Neural progenitor cell (in vitro differentiated cells): ENCODE results near the gene MRM2. TPM values are rescaled to one million over a fixed set of nuclear protein-coding genes. Genes with fewer than 3 reads are reported as not detected.
A peak's percentile ranks its signal among the peaks of the same experiment; 100 is the strongest.

Experiments used
- DNase-seq: peaks from one replicate; pipeline ENCODE4 v3.0.0-alpha.2; 2016; ENCODE audit warnings: low spot score
- H2AFZ ChIP-seq: fragments of 200-600 bp; sonication (generic); replicated peaks from 2 replicates; pipeline ENCODE4 v1.6.1; 2016; ENCODE audit warnings: antibody characterized with exemption
- H3F3A ChIP-seq: fragments of 200-600 bp; sonication (generic); 2 replicates; pipeline ENCODE4 v1.6.1; 2016; ENCODE audit warnings: antibody characterized with exemption, low read depth
- H3K27ac ChIP-seq: fragments of 200-600 bp; sonication (generic); 2 replicates; pipeline ENCODE4 v1.5.1; 2016; ENCODE audit warnings: mild to moderate bottlenecking
- H3K27me3 ChIP-seq: fragments of 200-600 bp; sonication (generic); 2 replicates; pipeline ENCODE4 v1.6.1; 2016; ENCODE audit warnings: mild to moderate bottlenecking, moderate library complexity
- H3K36me3 ChIP-seq: fragments of 200-600 bp; sonication (generic); 2 replicates; pipeline ENCODE4 v1.5.1; 2016
- H3K4me1 ChIP-seq: fragments of 200-600 bp; sonication (generic); 2 replicates; pipeline ENCODE4 v1.6.1; 2016; ENCODE audit warnings: mixed run types
- H3K4me2 ChIP-seq: fragments of 200-600 bp; sonication (generic); 2 replicates; pipeline ENCODE4 v1.6.1; 2016
- H3K4me3 ChIP-seq: fragments of 200-600 bp; sonication (generic); 2 replicates; pipeline ENCODE4 v1.5.1; 2016
- H3K79me2 ChIP-seq: fragments of 200-600 bp; sonication (generic); 2 replicates; pipeline ENCODE4 v1.6.1; 2016; ENCODE audit warnings: low read depth
- H3K9ac ChIP-seq: fragments of 200-600 bp; sonication (generic); 2 replicates; pipeline ENCODE4 v1.6.1; 2016
- H3K9me3 ChIP-seq: fragments of 200-600 bp; sonication (generic); 2 replicates; pipeline ENCODE4 v1.5.1; 2016; ENCODE audit warnings: low read depth
- H4K20me1 ChIP-seq: fragments of 200-600 bp; sonication (generic); 2 replicates; pipeline ENCODE4 v1.6.1; 2016; ENCODE audit warnings: low read depth
- H3K27ac Mint-ChIP-seq: 3 replicates; pipeline ENCODE4 v1.8.0; 2021; ENCODE audit warnings: mixed read lengths
- H3K27me3 Mint-ChIP-seq: 2 replicates; pipeline ENCODE4 v1.8.0; 2022; ENCODE audit warnings: low read depth, mild to moderate bottlenecking, inconsistent platforms, moderate library complexity, mixed read lengths; ENCODE audit not compliant: insufficient read depth
- H3K36me3 Mint-ChIP-seq: 3 replicates; pipeline ENCODE4 v1.8.0; 2021; ENCODE audit warnings: mixed read lengths
- H3K4me1 Mint-ChIP-seq: 3 replicates; pipeline ENCODE4 v1.8.0; 2021; ENCODE audit warnings: mixed read lengths
- H3K4me3 Mint-ChIP-seq: 3 replicates; pipeline ENCODE4 v1.8.0; 2021; ENCODE audit warnings: mild to moderate bottlenecking, moderate library complexity, mixed read lengths
- H3K9me3 Mint-ChIP-seq: 3 replicates; pipeline ENCODE4 v1.8.0; 2020; ENCODE audit warnings: mixed read lengths
- EZH2 ChIP-seq: fragments of 200-600 bp; sonication (generic); IDR thresholded peaks from 2 replicates; pipeline ENCODE4 v1.6.1; 2017; ENCODE audit warnings: antibody characterized with exemption, mild to moderate bottlenecking, moderate library complexity
- EZH2phosphoT487 ChIP-seq: fragments of 200-600 bp; sonication (generic); IDR thresholded peaks from 2 replicates; pipeline ENCODE4 v1.6.1; 2017; ENCODE audit warnings: antibody characterized with exemption
- total RNA-seq: library from RNA; depleted of rRNA; stranded (reverse); fragments of >200 nt; gene quantifications from 2 replicates; pipeline ENCODE4 v1.2.3, GENCODE V29; 2015; ENCODE audit warnings: low replicate concordance
- TF ChIP-seq, protein P1 (sequence below): fragments of 200-600 bp; sonication (generic); IDR thresholded peaks from 2 replicates; pipeline ENCODE4 v1.5.1; 2017; ENCODE audit warnings: antibody characterized with exemption, mild to moderate bottlenecking

MRM2 gene
- total RNA-seq, 1 donor from 2014 or later = 34.3 TPM

DNA sequence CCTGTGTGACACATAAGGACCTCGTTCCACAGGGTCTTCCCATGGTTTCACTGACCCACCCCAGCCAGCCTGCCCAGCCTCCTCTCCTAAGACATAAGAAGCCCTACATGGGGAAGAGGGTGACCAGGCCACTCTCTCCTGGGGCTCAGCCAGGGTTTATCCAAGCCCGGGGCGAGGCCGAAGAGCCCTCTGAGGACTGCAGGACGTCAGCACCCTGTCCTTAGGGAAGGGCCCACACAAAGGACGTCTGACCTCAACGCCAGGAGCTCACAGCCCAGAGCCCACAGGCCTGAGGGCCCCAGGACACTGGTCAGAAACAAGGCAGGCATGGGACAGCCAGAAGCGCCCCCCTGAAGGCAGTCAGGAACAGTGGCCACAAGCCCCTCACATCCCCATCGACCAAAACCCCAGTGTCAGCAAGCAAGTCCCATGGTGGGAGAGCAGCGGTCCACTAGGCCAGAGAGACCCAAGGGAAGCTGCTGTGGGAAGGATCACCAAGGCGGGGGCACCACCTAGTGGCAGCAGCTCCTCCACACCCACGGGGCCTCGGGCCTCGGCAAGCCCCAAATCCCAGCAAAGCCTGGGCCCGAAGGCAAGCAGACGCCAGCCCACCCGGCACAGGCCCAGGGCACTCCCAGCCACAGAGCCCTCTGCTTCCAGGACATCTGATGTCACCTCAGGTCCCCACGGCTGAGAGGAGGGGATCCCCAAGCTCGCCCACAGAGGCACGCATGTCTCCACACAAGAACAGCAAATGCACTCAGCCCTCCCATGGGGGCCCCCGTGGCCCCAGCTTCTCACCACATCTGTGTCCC is 32.7 kb downstream of the MRM2 start:
- H3K27me3 Mint-ChIP-seq = peaks cover 3% of the 10 kb centered on the region
- H3K4me1 Mint-ChIP-seq = peaks cover 2% of the 10 kb centered on the region
- no peak overlapping the region for H2AFZ ChIP-seq
- H3K27ac ChIP-seq = no peak overlapping the region
- H3K4me1 ChIP-seq = no peaks in the 10 kb centered on the region
- no peaks in the 10 kb centered on the region for H3K9me3 ChIP-seq
- H3K4me3 Mint-ChIP-seq = peak overlapping the region; percentile 64
- peaks cover 16% of the 10 kb centered on the region for H4K20me1 ChIP-seq
- no peaks in the 10 kb centered on the region for H3K79me2 ChIP-seq
- no peak overlapping the region for H3K9ac ChIP-seq
- no peaks in the 10 kb centered on the region for H3K36me3 ChIP-seq
- H3K9me3 Mint-ChIP-seq = no peaks in the 10 kb centered on the region
- no peaks in the 10 kb centered on the region for H3F3A ChIP-seq
- H3K4me2 ChIP-seq = no peak overlapping the region
- no peak for TF ChIP-seq EZH2
- TF ChIP-seq, protein P1, sequence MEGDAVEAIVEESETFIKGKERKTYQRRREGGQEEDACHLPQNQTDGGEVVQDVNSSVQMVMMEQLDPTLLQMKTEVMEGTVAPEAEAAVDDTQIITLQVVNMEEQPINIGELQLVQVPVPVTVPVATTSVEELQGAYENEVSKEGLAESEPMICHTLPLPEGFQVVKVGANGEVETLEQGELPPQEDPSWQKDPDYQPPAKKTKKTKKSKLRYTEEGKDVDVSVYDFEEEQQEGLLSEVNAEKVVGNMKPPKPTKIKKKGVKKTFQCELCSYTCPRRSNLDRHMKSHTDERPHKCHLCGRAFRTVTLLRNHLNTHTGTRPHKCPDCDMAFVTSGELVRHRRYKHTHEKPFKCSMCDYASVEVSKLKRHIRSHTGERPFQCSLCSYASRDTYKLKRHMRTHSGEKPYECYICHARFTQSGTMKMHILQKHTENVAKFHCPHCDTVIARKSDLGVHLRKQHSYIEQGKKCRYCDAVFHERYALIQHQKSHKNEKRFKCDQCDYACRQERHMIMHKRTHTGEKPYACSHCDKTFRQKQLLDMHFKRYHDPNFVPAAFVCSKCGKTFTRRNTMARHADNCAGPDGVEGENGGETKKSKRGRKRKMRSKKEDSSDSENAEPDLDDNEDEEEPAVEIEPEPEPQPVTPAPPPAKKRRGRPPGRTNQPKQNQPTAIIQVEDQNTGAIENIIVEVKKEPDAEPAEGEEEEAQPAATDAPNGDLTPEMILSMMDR = peak; percentile 76
- H3K36me3 Mint-ChIP-seq = peaks cover 27% of the 10 kb centered on the region
- DNase-seq = peak; percentile 86
- H3K27me3 ChIP-seq = no peaks in the 10 kb centered on the region
- H3K27ac Mint-ChIP-seq = no peak overlapping the region
- H3K4me3 ChIP-seq = no peak overlapping the region

DNA sequence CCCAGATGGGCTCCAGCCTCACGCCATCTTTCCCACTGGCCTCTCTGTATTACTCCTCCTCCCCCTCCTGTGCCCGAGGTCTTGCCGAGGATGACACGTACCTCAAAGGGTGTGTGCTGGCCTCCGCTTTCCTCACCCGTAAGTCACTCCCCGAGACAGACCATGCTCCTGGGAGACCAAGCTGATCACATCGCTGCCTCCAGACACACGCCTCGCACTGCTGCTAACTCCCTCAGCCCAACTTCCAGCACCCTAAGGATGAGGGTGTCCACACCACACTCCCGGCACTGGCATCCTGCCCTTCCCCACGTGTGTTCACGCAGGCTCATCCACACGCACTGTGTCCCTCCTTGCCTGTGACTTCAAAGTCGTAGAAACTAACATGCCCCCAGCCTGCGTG is 33.3 kb downstream of the MRM2 start:
- Mint-ChIP-seq H3K9me3 (no peaks in the 10 kb centered on the region), H3K27me3 (no peaks in the 10 kb centered on the region), H3K4me1 (peaks cover 9% of the 10 kb centered on the region), H3K4me3 (peak overlapping the region; percentile 64), H3K36me3 (peaks cover 22% of the 10 kb centered on the region), H3K27ac (no peak overlapping the region)
- no peak for DNase-seq
- Histone ChIP-seq H3K27ac (no peak overlapping the region), H3K4me1 (no peaks in the 10 kb centered on the region), H4K20me1 (peaks cover 23% of the 10 kb centered on the region), H3K9ac (no peak overlapping the region), H2AFZ (no peak overlapping the region), H3K79me2 (no peaks in the 10 kb centered on the region), H3K9me3 (no peaks in the 10 kb centered on the region), H3K4me3 (no peak overlapping the region), H3K27me3 (no peaks in the 10 kb centered on the region), H3K4me2 (no peak overlapping the region), H3F3A (no peaks in the 10 kb centered on the region), H3K36me3 (no peaks in the 10 kb centered on the region)
- TF ChIP-seq EZH2 (no peak), EZH2phosphoT487 (no peak)
- TF ChIP-seq, protein P1 = no peak

DNA sequence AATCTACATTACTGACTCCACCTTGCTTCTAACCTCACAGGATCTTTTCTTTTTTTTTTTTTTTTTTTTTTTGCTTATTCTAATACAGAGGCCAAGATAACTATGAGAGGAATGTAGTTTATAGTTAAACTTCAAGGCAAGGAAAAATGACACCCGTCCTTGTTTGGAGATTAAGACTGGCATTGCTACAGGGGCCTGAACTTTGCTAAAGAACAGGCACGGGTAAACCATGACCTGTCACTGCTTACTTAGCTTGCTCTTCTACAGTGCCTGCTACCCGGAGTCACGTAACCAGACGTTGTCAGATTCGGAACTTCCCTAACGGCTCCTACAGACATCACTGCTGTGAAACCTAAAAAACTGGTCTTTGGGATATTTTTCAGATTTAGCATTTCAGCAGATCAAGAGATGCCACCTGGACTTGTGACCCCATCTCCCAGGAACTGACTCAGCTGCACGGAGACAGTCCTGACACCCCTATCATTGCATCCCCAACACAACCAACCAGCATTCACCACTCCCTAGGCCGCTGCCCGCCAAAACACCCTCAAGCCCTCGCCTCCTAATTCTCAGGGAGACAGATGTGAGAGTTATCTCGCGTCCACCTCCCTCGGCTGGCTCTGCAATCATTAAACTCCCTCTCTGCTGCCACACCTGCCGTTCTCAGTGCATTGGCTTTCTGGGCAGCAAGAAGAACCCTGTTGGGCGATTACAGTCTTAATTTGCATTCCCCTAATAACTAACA is 36.8 kb downstream of the MRM2 start:
- Histone ChIP-seq H3K4me3 (no peak overlapping the region), H3K9ac (no peak overlapping the region), H3F3A (no peaks in the 10 kb centered on the region), H3K27ac (no peak overlapping the region), H3K4me2 (no peak overlapping the region), H3K79me2 (no peaks in the 10 kb centered on the region), H3K36me3 (no peaks in the 10 kb centered on the region), H3K9me3 (no peaks in the 10 kb centered on the region), H3K4me1 (no peaks in the 10 kb centered on the region), H4K20me1 (peaks cover 31% of the 10 kb centered on the region), H2AFZ (no peak overlapping the region), H3K27me3 (no peaks in the 10 kb centered on the region)
- Mint-ChIP-seq H3K27ac (no peak overlapping the region), H3K4me1 (peaks cover 23% of the 10 kb centered on the region), H3K9me3 (no peaks in the 10 kb centered on the region), H3K4me3 (no peak overlapping the region), H3K27me3 (no peaks in the 10 kb centered on the region), H3K36me3 (peaks cover 17% of the 10 kb centered on the region)
- TF ChIP-seq EZH2phosphoT487 (no peak), EZH2 (no peak)
- TF ChIP-seq, protein P1 = no peak
- no peak for DNase-seq
